WTC11 (cell line): ENCODE results near the gene RAP1GDS1. TPM values are rescaled to one million over a fixed set of nuclear protein-coding genes. Genes with fewer than 3 reads are reported as not detected.
A peak's percentile ranks its signal among the peaks of the same experiment; 100 is the strongest.

Experiments
- ATAC-seq: fragments of 200-7000 bp; cut with Tn5 transposase; 2 replicates; pipeline ENCODE4 v1.10.0; 2021; ENCODE audit warnings: mild to moderate bottlenecking, moderate library complexity
- CTCF ChIA-PET: fragments of 300-600 bp; sonication (Branson Sonifier 250); formaldehyde crosslinking; loops from one replicate; lab custom pipeline; 2021; ENCODE audit warnings: antibody characterized with exemption; lab: Charles Lee
- POLR2A ChIA-PET: fragments of 350-600 bp; sonication (Branson Sonifier 250); formaldehyde crosslinking; loops from one replicate; lab custom pipeline; 2021; ENCODE audit warnings: antibody characterized with exemption; lab: Charles Lee
- DNase-seq: peaks from one replicate; pipeline ENCODE4 v3.0.0; 2021; ENCODE audit warnings: low spot score
- H3K27ac Mint-ChIP-seq: 2 replicates; pipeline ENCODE4 v1.8.0; 2021; ENCODE audit warnings: mixed read lengths
- H3K27me3 Mint-ChIP-seq: 2 replicates; pipeline ENCODE4 v1.8.0; 2021; ENCODE audit warnings: low read depth, mild to moderate bottlenecking, moderate library complexity, mixed read lengths
- H3K36me3 Mint-ChIP-seq: 2 replicates; pipeline ENCODE4 v1.8.0; 2021; ENCODE audit warnings: mixed read lengths
- H3K4me1 Mint-ChIP-seq: 2 replicates; pipeline ENCODE4 v1.8.0; 2022; ENCODE audit warnings: mixed read lengths
- H3K4me3 Mint-ChIP-seq: 2 replicates; pipeline ENCODE4 v1.8.0; 2021; ENCODE audit warnings: mild to moderate bottlenecking, moderate library complexity, mixed read lengths
- H3K9me3 Mint-ChIP-seq: 2 replicates; pipeline ENCODE4 v1.8.0; 2021; ENCODE audit warnings: mixed read lengths
- ATF1 ChIP-seq: sonication (generic); formaldehyde crosslinking; IDR thresholded peaks from 2 replicates; pipeline ENCODE4 v1.8.1; 2023; ENCODE audit warnings: mild to moderate bottlenecking, moderate library complexity, missing genetic modification reagents
- ATF2 ChIP-seq: sonication (generic); formaldehyde crosslinking; IDR thresholded peaks from 2 replicates; pipeline ENCODE4 v1.8.1; 2022; ENCODE audit warnings: low read depth, missing genetic modification reagents, borderline replicate concordance
- CDX4 ChIP-seq: fragments of 250-450 bp; sonication (Bioruptor Pico); IDR thresholded peaks from 2 replicates; pipeline ENCODE4 v1.9.0; 2021; ENCODE audit warnings: moderate library complexity, mild to moderate bottlenecking, inconsistent platforms, borderline replicate concordance
- GTF2I ChIP-seq: fragments of 250-450 bp; sonication (Bioruptor Pico); conservative IDR thresholded peaks from 2 replicates; pipeline ENCODE4 v1.4.0; 2021; ENCODE audit warnings: mild to moderate bottlenecking
- HMGXB4 ChIP-seq: sonication (generic); formaldehyde crosslinking; IDR thresholded peaks from 2 replicates; pipeline ENCODE4 v1.8.1; 2023; ENCODE audit warnings: mild to moderate bottlenecking, moderate library complexity, missing genetic modification reagents
- JAZF1 ChIP-seq: fragments of 250-450 bp; sonication (Bioruptor Pico); IDR thresholded peaks from 2 replicates; pipeline ENCODE4 v1.9.0; 2021; ENCODE audit warnings: moderate library complexity, mild to moderate bottlenecking, inconsistent platforms
- NR1H2 ChIP-seq: sonication (generic); formaldehyde crosslinking; IDR thresholded peaks from 2 replicates; pipeline ENCODE4 v1.9.0; 2021; ENCODE audit warnings: mild to moderate bottlenecking, moderate library complexity, missing genetic modification reagents
- PREB ChIP-seq: sonication (generic); formaldehyde crosslinking; IDR thresholded peaks from 2 replicates; pipeline ENCODE4 v1.8.1; 2022; ENCODE audit warnings: mild to moderate bottlenecking, missing genetic modification reagents, moderate library complexity, borderline replicate concordance
- SMAD4 ChIP-seq: sonication (generic); formaldehyde crosslinking; IDR thresholded peaks from 2 replicates; pipeline ENCODE4 v1.8.0; 2022; ENCODE audit warnings: mild to moderate bottlenecking, missing genetic modification reagents
- TP53 ChIP-seq: sonication (generic); formaldehyde crosslinking; IDR thresholded peaks from 2 replicates; pipeline ENCODE4 v1.8.1; 2023; ENCODE audit warnings: mild to moderate bottlenecking, missing genetic modification reagents
- USF1 ChIP-seq: sonication (generic); formaldehyde crosslinking; IDR thresholded peaks from 2 replicates; pipeline ENCODE4 v1.8.0; 2022; ENCODE audit warnings: mild to moderate bottlenecking, missing genetic modification reagents
- ZNF281 ChIP-seq: sonication (generic); formaldehyde crosslinking; IDR thresholded peaks from 2 replicates; pipeline ENCODE4 v1.8.0; 2023; ENCODE audit warnings: mild to moderate bottlenecking, missing genetic modification reagents
- ZNF317 ChIP-seq: sonication (generic); formaldehyde crosslinking; IDR thresholded peaks from 2 replicates; pipeline ENCODE4 v1.8.1; 2023; ENCODE audit warnings: low read depth, mild to moderate bottlenecking, moderate library complexity, missing genetic modification reagents, borderline replicate concordance
- ZNF423 ChIP-seq: fragments of 250-450 bp; sonication (Bioruptor Pico); IDR thresholded peaks from 2 replicates; pipeline ENCODE4 v2.1.2; 2022; ENCODE audit warnings: mild to moderate bottlenecking, moderate library complexity
- ZNF671 ChIP-seq: fragments of 250-450 bp; sonication (Bioruptor Pico); IDR thresholded peaks from 2 replicates; pipeline ENCODE4 v1.8.0; 2021; ENCODE audit warnings: mild to moderate bottlenecking
- ZSCAN18 ChIP-seq: fragments of 250-450 bp; sonication (Bioruptor Pico); IDR thresholded peaks from 2 replicates; pipeline ENCODE4 v2.1.2; 2022; ENCODE audit warnings: mild to moderate bottlenecking, moderate library complexity
- total RNA-seq: library from RNA; stranded (reverse); gene quantifications from 3 replicates; pipeline ENCODE4 v1.2.3, GENCODE V29; 2021

RAP1GDS1 gene
- total RNA-seq, 1 experiment from 2014 or later = 29.9 TPM

- peaks cover 21% of the 10 kb centered on the region for H3K4me1 Mint-ChIP-seq
- TF ChIP-seq ATF2 = no peak
- no peak for TF ChIP-seq NR1H2
- TF ChIP-seq SMAD4 (CRISPR knock-in tag) = no peak
- TF ChIP-seq JAZF1 (CRISPR knock-in tag) = no peak
- TF ChIP-seq ZNF423 (CRISPR knock-in tag) = no peak
- TF ChIP-seq ZSCAN18 (CRISPR knock-in tag) = no peak
- TF ChIP-seq TP53 = no peak
- TF ChIP-seq PREB (CRISPR knock-in tag) = no peak
- TF ChIP-seq GTF2I (CRISPR knock-in tag) = no peak
- no peak for TF ChIP-seq ZNF281
- no peak for TF ChIP-seq CDX4 (CRISPR knock-in tag)
- TF ChIP-seq ATF1 = no peak
- no peaks in the 10 kb centered on the region; the same call in 1 of the 2 replicates for H3K36me3 Mint-ChIP-seq
- no peak for DNase-seq
- no peak for ATAC-seq
- ChIA-PET POLR2A (interaction anchor here (2.0 kb wide), 1 partner anchor 28 kb away, joined by 6 read pairs; the partner anchor contains the start of gene RAP1GDS1), CTCF (no interaction called here)
- H3K27ac Mint-ChIP-seq = no peak overlapping the region
- H3K4me3 Mint-ChIP-seq = no peak overlapping the region
- H3K9me3 Mint-ChIP-seq = no peaks in the 10 kb centered on the region
- no peaks in the 10 kb centered on the region for H3K27me3 Mint-ChIP-seq
Observed at GRCh38 chr4:98289375-98289774, 28.2 kb downstream of the RAP1GDS1 start.

GRCh38 chr4:98290511-98290910 lies 29.3 kb downstream of the RAP1GDS1 start:
- no peak overlapping the region for H3K4me3 Mint-ChIP-seq
- no peak for TF ChIP-seq ZNF317 (CRISPR knock-in tag)
- no peaks in the 10 kb centered on the region for H3K27me3 Mint-ChIP-seq
- ChIA-PET POLR2A (interaction anchor here (2.0 kb wide), 1 partner anchor 30 kb away, joined by 6 read pairs; the partner anchor contains the start of gene RAP1GDS1), CTCF (no interaction called here)
- peak overlapping the region; percentile 10; the same call in 1 of the 2 replicates for H3K27ac Mint-ChIP-seq
- no peaks in the 10 kb centered on the region for H3K9me3 Mint-ChIP-seq
- no peak for DNase-seq
- no peaks in the 10 kb centered on the region; the same call in none of the 2 replicates for H3K36me3 Mint-ChIP-seq
- no peak for ATAC-seq
- H3K4me1 Mint-ChIP-seq = peaks cover 13% of the 10 kb centered on the region; the same call in 1 of the 2 replicates

- Mint-ChIP-seq H3K27ac (no peak overlapping the region; the same call in 1 of the 2 replicates), H3K9me3 (no peaks in the 10 kb centered on the region), H3K4me1 (peaks cover 13% of the 10 kb centered on the region; the same call in 1 of the 2 replicates), H3K4me3 (no peak overlapping the region), H3K36me3 (no peaks in the 10 kb centered on the region; the same call in none of the 2 replicates), H3K27me3 (no peaks in the 10 kb centered on the region)
- DNase-seq (no peak), ATAC-seq (no peak)
- ChIA-PET POLR2A (no interaction called here), CTCF (interaction anchor here (1.5 kb wide), 1 partner anchor 11 kb away, joined by 3 read pairs; no protein-coding TSS in a partner anchor)
- no peak for TF ChIP-seq PREB (CRISPR knock-in tag)
- TF ChIP-seq ZNF671 = no peak
- no peak for TF ChIP-seq HMGXB4 (CRISPR knock-in tag)
- no peak for TF ChIP-seq USF1 (CRISPR knock-in tag)
Observed at GRCh38 chr4:98293104-98293887, 32.1 kb downstream of the RAP1GDS1 start.
